Stimulated activated CD4-positive, alpha-beta T cell treated with anti-CD3 and anti-CD28 coated beads, Interleukin-1b, Interleukin-23, amount 100 ng/mL, for 4 hours (primary cell): Measurements from ENCODE around the gene PEX6.

ENCODE experiments used
- DNase-seq, 2 donors: peaks; one replicate each; pipeline ENCODE4 v3.0.0-alpha.2; 2020; ENCODE audit warnings: low read depth in 2 of 2

Gene PEX6, protein sequence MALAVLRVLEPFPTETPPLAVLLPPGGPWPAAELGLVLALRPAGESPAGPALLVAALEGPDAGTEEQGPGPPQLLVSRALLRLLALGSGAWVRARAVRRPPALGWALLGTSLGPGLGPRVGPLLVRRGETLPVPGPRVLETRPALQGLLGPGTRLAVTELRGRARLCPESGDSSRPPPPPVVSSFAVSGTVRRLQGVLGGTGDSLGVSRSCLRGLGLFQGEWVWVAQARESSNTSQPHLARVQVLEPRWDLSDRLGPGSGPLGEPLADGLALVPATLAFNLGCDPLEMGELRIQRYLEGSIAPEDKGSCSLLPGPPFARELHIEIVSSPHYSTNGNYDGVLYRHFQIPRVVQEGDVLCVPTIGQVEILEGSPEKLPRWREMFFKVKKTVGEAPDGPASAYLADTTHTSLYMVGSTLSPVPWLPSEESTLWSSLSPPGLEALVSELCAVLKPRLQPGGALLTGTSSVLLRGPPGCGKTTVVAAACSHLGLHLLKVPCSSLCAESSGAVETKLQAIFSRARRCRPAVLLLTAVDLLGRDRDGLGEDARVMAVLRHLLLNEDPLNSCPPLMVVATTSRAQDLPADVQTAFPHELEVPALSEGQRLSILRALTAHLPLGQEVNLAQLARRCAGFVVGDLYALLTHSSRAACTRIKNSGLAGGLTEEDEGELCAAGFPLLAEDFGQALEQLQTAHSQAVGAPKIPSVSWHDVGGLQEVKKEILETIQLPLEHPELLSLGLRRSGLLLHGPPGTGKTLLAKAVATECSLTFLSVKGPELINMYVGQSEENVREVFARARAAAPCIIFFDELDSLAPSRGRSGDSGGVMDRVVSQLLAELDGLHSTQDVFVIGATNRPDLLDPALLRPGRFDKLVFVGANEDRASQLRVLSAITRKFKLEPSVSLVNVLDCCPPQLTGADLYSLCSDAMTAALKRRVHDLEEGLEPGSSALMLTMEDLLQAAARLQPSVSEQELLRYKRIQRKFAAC

DNA sequence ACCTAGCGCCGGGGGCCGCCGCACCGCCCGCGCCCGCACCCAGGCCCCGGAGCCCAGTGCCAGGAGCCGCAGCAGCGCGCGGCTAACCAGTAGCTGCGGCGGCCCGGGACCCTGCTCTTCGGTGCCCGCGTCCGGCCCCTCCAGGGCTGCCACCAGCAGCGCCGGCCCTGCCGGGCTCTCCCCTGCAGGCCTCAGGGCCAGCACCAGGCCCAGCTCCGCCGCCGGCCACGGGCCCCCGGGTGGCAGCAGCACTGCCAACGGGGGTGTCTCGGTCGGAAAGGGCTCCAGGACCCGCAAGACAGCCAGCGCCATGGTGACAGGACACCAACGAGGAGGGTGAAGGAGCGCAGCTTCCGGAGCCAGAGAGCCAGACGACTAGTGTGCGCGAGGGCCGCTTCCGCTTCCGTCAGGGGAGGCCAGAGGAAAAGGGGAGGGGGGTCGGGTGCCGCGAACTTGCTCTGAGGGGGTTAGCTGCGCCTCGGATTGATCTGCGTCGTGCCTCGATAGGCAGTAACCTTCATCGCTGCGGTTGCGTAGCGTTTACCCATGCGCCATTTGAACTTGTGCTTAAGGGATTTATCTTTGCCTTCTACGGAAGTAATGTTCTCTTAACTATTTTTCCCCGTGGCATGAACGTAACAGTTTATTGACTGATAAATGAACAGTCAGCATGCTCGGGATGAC, at the start of gene PEX6:
Gene PEX6, minus strand, starts transcription at position 343 of the 684 bp plus-strand sequence. Its CDS starts 31 bp downstream, at position 312.
- peak; percentile 84 to 89 for DNase-seq

DNA sequence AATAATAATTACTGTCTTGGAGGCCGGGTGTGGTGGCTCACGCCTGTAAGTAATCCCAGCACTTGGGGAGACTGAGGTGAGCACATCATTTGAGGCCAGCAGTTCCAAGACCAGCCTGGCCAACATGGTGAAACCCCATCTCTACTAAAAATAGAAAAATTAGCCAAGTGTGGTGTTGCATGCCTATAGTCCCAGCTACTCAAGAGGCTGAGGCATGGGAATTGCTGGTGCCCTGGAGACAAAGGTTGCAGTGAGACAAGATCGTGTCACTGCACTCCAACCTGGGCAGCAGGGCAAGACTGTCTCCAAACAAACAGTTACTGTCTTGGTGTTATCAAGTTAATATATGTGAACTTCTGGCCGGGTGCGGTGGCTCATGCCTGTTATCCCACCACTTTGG, 47.4 kb upstream of the PEX6 start:
- no peak for DNase-seq

DNA sequence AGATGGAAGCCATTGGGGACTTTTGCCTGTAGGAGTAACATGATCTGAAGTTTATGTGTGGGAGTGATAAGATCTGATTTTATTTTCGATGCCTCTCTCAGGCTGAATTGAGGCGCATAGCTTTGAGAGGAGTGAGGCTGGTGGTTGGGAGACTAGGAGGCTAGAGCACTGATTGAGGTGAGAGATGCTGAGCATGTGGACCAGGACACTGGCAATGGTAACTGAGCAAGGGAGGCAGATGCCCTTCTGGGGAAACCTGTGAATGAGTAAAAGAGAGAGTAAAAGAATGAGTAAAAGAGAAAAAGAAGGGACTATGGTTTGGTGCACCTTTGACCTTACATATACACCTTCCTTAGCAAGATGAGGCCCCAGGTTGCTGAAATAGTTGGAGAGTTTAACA, 45.5 kb upstream of the PEX6 start:
- DNase-seq, result no peak

DNA sequence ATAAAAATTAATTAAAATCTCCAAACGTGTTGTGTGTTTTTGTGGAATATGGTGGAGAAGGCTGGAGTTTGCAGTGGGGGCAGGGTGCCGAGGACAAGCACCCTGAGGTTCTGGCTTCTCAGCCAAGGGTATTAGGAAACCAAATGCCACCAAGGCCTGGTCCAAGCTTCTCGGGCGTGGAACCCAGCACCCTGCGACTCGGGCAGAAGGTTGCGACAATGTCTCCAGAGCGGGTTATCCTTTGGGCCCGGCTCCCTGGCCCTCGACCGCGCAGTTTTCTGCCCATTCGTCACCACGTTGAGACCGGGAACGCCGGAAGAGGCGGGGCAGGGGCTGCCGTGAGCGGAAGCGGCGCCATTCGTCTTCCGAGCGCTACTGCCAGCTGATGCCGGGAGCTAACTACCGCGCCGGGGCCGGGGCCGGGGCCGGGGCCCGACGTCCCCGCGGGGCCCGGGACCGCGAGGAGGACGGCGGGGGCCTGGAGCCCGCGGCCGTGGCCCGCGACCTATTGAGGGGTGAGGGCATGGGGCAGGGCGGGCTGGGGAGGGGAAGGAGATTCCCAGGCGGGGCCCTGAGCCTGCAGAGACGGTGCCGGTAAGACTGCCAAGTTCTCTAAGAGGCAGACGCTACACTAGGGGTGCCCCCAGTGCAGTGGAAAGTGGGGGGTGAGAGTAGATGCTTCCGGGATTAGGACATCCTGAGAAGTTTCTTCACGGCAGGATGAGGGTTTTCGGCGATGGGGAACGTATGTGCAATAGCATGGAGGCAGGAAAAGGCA, 42.5 kb upstream of the PEX6 start, which contains the start of gene RRP36:
Gene RRP36, plus strand, starts transcription at position 354 of the 778 bp plus-strand sequence. Its CDS starts 32 bp downstream, at position 386.
- DNase-seq, result peak; percentile 49 to 70

DNA sequence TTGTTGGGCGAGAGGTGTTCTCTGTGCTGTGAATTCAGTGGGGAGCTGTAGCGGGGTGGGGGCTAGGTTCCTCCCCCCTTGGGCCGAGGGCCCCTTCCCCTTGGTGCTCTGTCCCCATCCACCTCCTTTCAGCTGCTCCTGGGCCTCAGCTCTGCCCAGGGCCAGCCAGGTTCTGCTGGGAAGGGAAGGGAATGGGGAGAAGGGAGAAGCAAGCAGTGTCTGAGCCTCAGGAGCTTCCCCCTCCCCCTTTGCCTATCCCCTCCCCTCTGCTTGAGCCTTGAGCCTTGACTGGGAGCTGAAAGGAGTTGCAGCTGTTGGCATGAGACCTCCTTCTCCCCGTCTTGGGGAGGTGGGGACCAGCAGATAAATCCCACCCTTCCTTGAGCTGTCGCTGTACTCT, 41.9 kb upstream of the PEX6 start:
- DNase-seq, result no peak

DNA sequence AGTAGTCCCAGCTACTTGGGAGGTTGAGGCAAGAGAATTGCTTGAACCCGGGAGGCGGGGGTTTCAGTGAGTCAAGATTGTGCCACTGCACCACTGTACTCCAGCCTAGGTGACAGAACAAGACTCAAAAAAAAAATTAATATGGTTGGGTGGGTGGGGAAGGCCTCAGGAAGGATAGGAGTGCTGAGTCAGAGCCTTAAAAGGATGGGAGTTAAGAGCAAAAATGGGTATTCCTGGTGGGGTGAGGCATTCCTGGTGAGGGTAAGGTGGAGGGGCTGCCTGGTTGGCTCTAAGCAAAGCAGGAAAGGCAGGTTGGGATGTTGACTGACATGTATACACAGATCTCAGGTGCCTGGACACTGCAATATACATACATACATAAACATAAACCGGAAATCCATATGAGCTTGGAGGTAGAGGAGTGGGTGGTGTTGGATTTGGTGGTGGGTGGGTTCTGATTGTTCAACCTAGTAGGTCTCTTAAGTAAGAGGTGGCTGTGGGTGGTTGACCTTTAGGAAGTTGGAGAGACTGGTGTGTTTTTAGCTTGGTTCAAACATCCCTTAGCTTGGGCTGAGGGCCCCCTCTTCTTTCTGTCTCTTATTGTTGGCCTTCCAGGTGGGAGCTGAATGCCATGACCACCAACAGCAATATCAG, 41.2 kb upstream of the PEX6 start:
- no peak for DNase-seq

DNA sequence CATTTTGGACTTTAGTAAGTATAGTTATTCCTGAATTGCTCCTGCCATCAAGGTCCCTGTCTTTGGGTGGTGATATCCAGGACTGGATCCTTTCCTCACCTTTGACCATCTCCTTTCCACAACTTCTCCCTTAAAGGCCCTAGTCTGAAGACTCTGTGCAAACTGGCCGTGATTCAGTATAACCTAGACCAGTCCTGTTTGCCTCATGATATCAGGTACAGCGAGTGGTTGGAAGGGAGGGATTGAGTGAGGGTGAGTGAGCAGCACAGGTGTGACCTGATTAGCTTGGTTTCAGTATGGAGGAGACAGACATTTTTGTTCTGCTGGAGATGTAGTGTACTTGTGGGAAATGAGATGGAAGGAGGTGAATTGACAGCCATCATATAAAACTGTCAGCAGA, 40.2 kb upstream of the PEX6 start:
- DNase-seq, result no peak

DNA sequence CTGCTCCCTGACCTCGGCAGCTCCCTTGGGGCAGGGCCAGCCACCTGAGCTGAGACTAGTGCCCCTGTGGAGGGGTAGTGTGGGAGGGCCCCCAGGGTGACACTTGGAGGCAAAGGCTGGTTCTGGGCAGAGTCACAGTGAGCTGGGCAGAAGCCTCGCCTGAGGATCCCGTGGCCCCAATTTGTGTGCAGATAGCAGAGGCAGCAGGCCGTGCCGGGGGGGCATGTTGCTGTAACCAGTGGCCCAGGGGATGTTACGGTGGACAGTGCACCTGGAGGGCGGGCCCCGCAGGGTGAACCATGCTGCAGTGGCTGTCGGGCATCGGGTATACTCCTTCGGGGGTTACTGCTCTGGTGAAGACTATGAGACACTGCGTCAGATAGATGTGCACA, 38.0 kb upstream of the PEX6 start:
- no peak for DNase-seq

DNA sequence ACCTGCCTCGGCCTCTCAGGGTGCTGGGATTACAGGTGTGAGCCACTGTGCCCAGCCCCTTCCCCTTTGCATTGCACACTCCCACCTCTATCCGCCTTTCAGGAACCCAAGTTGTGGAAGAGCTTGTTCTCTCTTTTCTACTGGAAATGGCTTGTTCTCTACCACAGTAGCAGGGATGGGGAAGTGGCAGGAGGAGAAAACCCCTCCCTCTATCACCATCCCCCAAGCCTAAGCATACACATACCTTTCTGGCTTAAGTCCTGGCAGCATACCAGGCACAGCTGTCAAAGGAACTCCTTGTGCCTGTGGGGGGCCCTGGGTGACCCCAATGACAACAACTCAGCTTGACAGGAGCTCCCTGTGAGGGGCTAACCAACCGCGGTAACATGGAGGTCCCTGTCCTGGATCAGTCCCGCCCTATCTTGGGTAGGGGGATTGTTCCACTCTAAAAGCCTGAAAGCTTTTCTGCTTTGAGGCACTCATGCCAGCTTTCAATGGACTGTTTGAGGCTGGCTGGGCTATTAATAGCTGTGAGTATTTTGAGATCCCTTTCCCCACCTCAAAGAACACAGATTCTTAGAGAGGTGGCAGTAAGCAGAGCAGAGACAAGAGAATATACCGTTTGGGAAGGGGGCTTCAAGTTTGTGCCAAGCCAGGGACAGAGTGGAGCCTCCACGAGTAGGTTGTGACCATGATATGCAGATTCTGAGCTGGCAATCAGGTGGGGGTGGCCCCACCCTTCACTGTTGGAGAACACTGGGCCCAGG, 37.4 kb upstream of the PEX6 start:
- DNase-seq, result no peak

DNA sequence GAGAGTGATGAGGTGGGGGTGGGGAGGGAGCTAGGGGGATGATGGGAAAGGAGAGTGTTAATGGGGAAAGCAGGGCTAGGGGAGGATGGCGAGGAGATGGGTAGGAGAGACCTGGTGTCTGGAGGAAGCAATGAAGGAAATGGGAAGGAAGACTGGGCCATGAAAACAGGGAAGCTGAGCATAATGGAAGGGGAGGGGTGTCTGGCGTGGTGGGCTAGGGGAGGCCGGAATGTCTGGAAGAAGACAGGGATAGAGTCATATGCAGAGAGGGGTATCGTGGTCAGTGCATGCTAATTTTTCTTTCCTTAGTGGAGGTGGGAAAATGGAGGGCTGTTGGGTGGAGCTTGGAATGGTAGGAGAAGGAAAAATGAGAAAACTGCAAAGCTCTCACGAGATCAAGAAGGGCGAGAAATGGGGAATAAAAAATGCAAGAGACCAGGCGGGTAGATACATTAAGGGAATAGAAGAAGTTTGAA, 35.5 kb upstream of the PEX6 start:
- DNase-seq, result no peak

DNA sequence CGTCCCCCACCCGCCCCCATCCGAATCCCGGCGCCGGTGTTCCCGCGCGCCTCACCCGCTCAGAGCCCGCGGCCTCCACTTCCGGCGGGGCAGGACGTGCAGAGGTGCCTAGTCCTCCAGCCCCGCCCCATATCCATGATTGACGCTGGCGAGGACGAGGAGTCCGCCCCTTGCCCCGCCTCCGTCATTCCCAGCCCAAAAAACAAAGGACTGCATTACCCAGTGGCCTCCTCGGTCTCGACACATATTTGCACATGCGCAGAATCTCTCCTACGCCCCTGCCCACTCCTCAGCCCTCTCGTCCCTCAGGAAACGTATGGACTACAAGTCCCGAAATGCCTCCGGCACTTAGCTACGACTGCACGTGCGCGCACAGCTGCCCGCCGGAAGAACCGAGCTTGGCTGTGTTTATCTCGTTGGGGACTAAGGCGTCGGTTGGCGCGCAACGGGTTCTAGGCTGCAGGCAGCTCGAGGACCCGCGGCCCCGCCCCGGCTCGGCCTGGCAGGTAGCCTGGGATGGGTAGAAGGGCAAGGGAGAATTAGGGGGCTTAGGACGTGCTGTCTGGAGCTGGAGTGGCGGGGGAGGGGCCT, 35.0 kb upstream of the PEX6 start, which contains the start of the genes KLHDC3 and MEA1:
Gene KLHDC3, plus strand, starts transcription at position 407 of the 591 bp plus-strand sequence. CDS start 2,944 bp downstream, outside the sequence.
Gene MEA1, minus strand, starts transcription at position 104 of the 591 bp plus-strand sequence. CDS start 133 bp downstream, outside the sequence.
- peak; percentile 96 to 97 for DNase-seq

DNA sequence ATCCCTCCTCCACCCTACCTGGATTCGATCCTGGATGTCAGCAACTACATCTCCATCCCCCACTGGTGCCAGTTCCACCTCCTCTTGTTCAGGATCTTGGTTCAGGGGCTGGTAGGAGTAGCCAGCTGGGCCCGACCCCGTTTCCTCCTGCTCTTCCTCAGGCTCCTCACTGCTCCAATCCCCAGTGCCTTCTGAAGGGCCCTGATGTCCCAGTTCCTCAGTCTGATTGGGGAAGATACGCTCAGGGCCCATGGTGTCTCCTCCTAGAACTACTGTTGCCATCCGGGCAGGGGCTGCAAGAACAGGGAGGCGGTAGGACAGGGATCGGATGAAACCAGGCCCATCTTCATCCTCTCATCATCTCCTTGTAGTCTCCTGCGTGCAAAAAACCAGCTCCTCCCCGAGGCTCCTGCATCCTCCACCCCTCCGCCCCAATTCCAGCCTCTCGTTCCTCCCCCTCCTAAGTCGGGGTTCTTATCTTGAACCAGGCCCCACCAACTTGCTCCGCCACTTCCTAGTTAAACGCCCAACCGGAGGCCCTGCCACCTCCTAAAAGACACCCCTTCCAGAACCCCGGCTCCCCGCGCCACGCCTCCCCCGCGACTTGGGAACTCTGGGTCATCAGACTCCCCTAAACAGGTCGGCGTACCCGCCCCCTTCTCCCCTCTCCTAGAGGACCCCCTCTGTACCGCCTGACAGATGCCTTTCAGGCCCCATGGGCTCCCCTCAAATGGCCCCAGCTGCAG, 34.3 kb upstream of the PEX6 start:
- DNase-seq, result no peak

DNA sequence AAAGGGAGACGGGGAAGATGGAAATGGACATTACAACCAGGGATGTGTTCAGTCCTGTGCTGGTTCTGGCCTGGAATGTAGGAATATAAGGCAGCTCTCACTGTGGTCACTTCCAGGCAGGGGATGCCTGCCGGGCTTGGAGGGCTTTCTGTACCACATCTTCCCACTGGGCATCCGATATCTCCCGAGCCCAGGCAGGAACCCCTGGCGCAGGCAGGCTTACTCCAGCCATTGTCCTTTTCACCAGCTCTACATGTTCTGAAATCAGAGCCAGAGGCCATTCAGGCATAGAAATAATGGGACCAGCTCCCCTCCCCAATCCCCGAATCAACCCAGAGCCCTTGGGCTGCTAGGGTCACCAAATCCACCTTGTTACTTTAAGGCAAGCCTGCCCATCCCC, 33.4 kb upstream of the PEX6 start:
- no peak for DNase-seq

DNA sequence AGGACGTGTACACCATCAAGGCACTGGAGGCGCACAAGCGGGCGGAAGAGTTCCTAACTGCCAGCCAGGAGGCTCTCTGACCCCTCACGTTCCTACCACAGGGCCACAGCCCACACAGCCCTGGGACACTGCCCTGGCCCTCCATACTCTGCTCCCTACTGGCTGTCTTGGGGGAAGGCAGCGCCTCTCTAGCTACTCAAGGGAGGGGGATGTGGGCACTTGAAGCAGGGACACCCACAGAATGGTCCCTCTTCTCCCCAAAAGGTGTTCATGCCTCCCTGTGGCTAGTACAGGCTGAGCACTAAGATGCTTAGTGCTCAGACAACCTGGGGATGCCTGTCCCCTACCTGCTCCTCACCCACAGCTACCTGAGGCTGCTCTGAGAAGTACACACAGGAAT, 32.2 kb upstream of the PEX6 start:
- no peak for DNase-seq

DNA sequence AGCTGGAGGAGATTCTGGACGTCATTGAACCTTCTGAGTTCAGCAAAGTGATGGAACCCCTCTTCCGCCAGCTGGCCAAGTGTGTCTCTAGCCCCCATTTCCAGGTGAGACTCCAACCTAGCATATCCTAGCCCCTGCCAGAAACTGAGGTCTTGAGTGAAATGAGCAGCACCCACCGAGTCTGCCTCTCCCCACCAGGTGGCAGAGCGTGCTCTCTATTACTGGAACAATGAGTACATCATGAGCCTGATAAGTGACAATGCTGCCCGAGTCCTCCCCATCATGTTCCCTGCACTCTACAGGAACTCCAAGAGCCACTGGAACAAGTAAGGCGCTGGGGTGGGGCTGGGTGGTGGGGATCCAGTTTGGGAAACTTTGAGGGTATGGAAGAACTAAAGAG, 30.1 kb upstream of the PEX6 start:
- peak; percentile 25 to 33 for DNase-seq

DNA sequence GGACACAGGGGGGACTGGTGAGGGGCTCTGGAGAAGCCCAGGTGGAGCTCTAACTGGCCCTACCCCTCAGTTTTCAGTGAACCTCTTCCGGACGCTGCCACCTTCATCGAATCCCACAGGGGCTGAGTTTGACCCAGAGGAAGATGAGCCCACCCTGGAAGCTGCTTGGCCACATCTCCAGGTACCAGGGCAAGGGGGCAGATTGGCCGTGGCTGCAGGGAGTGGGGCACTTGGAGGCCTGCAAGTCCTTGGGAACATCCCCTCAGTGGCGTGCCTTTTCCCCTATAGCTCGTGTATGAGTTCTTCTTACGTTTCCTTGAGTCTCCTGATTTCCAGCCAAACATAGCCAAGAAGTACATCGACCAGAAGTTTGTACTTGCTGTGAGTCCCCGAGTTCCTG, 28.1 kb upstream of the PEX6 start:
- DNase-seq, result no peak

DNA sequence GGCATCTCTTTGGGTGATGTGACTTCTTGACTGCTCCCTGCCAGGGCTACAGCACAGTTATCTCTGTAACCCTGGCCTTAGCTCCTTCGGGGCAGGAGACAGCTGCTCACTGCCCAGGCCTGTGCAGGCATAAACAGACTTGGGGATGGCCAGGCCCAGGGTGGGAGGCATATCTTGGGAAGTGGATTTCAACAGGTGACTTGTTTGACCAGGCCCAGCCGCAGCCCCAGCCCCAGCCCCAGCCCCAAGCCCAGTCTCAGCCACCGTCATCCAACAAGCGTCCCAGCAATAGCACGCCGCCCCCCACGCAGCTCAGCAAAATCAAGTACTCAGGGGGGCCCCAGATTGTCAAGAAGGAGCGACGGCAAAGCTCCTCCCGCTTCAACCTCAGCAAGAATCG, 27.3 kb upstream of the PEX6 start:
- no peak for DNase-seq

DNA sequence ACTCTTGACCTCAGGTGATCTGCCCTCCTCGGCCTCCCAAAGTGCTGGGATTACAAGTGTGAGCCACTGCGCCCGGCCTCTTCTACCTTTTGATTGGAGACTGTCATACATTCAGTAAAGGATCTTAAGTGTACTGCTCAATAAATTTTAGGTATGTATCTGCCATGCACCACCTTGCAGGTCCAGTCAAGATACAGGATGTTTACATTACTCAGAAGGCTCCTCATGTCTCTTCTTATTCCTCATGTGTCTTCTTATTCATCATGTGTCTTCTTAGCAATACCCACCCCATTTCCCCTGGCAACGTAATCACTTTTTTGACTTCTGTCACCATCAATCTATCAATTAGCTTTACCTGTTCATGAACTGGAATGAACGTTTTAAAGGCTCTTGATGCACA, 26.9 kb upstream of the PEX6 start:
- DNase-seq, result no peak
